Gastrocnemius medialis (tissue), 4 donors: ENCODE measurements around the gene PAPLN. TPM values are rescaled to one million over a fixed set of nuclear protein-coding genes. Genes with fewer than 3 reads are reported as not detected.
"Not testable (repeated sequence)": the region's sequence is repeated elsewhere in the genome, so short reads cannot be mapped to it uniquely, and the experiment has no call there.

ENCODE experiments used
- ATAC-seq, 2 donors: fragments of 150-250 bp; one replicate each; pipeline ENCODE4 v1.9.1; 2016
- DNase-seq, 2 donors: peaks; one replicate each; pipeline ENCODE4 v3.0.0-alpha.2; 2019
- H3K27ac ChIP-seq, 4 donors: fragments of 200-600 bp; sonication (generic); 1 replicate in 1 of 4; 2 replicates in 3 of 4; pipeline ENCODE4 v1.5.1; 2016 to 2018; ENCODE audit warnings: mild to moderate bottlenecking in 2 of 4, moderate library complexity in 1 of 4
- H3K27me3 ChIP-seq, 3 donors: fragments of 200-600 bp; sonication (generic) in 2 of 3; 1 replicate in 1 of 3; 2 replicates in 2 of 3; pipeline versions ENCODE4 v1.5.1 to v1.6.0; 2016 to 2019; ENCODE audit warnings: mild to moderate bottlenecking in 1 of 3, moderate library complexity in 1 of 3
- H3K36me3 ChIP-seq, 2 donors: fragments of 200-600 bp; sonication (generic) in 1 of 2; one replicate each; pipeline ENCODE4 v1.5.1; 2017 to 2018
- H3K4me1 ChIP-seq, 2 donors: fragments of 200-600 bp; sonication (generic) in 1 of 2; one replicate each; pipeline ENCODE4 v1.5.1; 2016 to 2017; ENCODE audit warnings: mild to moderate bottlenecking in 2 of 2
- H3K4me3 ChIP-seq, 4 donors: fragments of 200-600 bp; sonication (generic) in 3 of 4; 1 replicate in 1 of 4; 2 replicates in 3 of 4; pipeline ENCODE4 v1.5.1; 2016 to 2019; ENCODE audit warnings: mild to moderate bottlenecking in 2 of 4
- H3K9me3 ChIP-seq, 3 donors: fragments of 200-600 bp; sonication (generic) in 2 of 3; 1 replicate in 1 of 3; 2 replicates in 2 of 3; pipeline ENCODE4 v1.5.1; 2016 to 2019
- CTCF ChIP-seq, 5 experiments: fragments of 450-650 bp in 3 of 5; fragments of 200-600 bp in 2 of 5; sonication (generic) in 2 of 5; IDR thresholded peaks in 4 of 5; conservative IDR thresholded peaks in 1 of 5; 1 replicate in 4 of 5; 2 replicates in 1 of 5; pipeline ENCODE4 v1.5.1; 2016 to 2019; ENCODE audit warnings: antibody characterized with exemption in 5 of 5, mild to moderate bottlenecking in 3 of 5, moderate library complexity in 3 of 5
- POLR2A ChIP-seq, 2 donors: fragments of 450-650 bp; IDR thresholded peaks; one replicate each; pipeline ENCODE4 v1.6.1; 2017; ENCODE audit warnings: antibody characterized with exemption in 2 of 2, mild to moderate bottlenecking in 2 of 2, moderate library complexity in 2 of 2
- in situ Hi-C, 4 donors: fragments of 200-750 bp; cut with MboI; loops; one replicate each; pipeline versions ENCODE4 v1.15.0 to v1.8.0; 2017; ENCODE audit warnings: low sequenced_read_pairs in 4 of 4
- intact Hi-C: fragments of 100-400 bp; cut with DNase I; formaldehyde crosslinking; loops from one replicate; pipeline ENCODE4 v1.15.1; 2023; ENCODE audit warnings: low total_unique reads
- total RNA-seq, 4 donors: library from RNA; depleted of rRNA; stranded (reverse); fragments of >200 nt; gene quantifications; one replicate each; pipeline versions ENCODE4 v1.1.0 to v1.2.3, GENCODE V29; 2016

Gene PAPLN
- total RNA-seq, result 1 to 10 TPM; 1.9 to 5.0 (median 2.5) TPM

- H3K27me3 ChIP-seq, result peaks cover 39 to 53% (median 39%) of the 10 kb centered on the region in 3 donors
Measured at GRCh38 chr14:73237219-73237785, at the start of gene PAPLN. PAPLN (plus strand) TSS chr14:73237506; CDS start chr14:73239779, 2,273 bp downstream.

GRCh38 chr14:73188501-73188911, 48.8 kb upstream of the PAPLN start:
- H3K4me3 ChIP-seq, result no peak overlapping the region
- DNase-seq, result peak in 1 of 2 donors; percentile 56
- in situ Hi-C loops (no loop called here), intact Hi-C loops (no loop called here)
- no peak for TF ChIP-seq CTCF (IDR thresholded peaks at IDR 0.05 in 4 of 5, conservative IDR thresholded peaks at IDR 0.05 in 1 of 5)
- no peak for TF ChIP-seq POLR2A (IDR thresholded peaks at IDR 0.05)
- peaks cover 0 to 29% of the 10 kb centered on the region in 2 donors for H3K36me3 ChIP-seq
- H3K27me3 ChIP-seq, result no peaks in the 10 kb centered on the region
- ATAC-seq, result peak; percentile 80 to 81
- peak overlapping the region; percentile 49 to 76 (median 57) for H3K27ac ChIP-seq
- H3K9me3 ChIP-seq, result no peaks in the 10 kb centered on the region
- H3K4me1 ChIP-seq, result peaks cover 0 to 6% of the 10 kb centered on the region in 2 donors

More at GRCh38 chr14:73237219-73237785, at the start of gene PAPLN:
- H3K27ac ChIP-seq, result no peak within 1 kb of the TSS
- in situ Hi-C loops, result no loop called here
- TF ChIP-seq POLR2A (IDR thresholded peaks at IDR 0.05) (no peak), CTCF (IDR thresholded peaks at IDR 0.05 in 4 of 5, conservative IDR thresholded peaks at IDR 0.05 in 1 of 5) (no peak)
- DNase-seq, result no peak
- no peaks in the 10 kb centered on the region for H3K9me3 ChIP-seq
- no peak for ATAC-seq
- H3K36me3 ChIP-seq, result no peaks in the 10 kb centered on the region
- peak within 1 kb of the TSS; percentile 44 to 55 (median 50) for H3K4me3 ChIP-seq
- intact Hi-C loops, result no loop called here
- H3K4me1 ChIP-seq, result peaks cover 8 to 19% of the 10 kb centered on the region in 2 donors

GRCh38 chr14:73189651-73190050, 47.7 kb upstream of the PAPLN start:
- H3K4me3 ChIP-seq, result no peak overlapping the region
- intact Hi-C loops (no loop called here), in situ Hi-C loops (no loop called here)
- TF ChIP-seq POLR2A (IDR thresholded peaks at IDR 0.05) (no peak), CTCF (IDR thresholded peaks at IDR 0.05 in 4 of 5, conservative IDR thresholded peaks at IDR 0.05 in 1 of 5) (no peak)
- H3K9me3 ChIP-seq, result no peaks in the 10 kb centered on the region
- no peaks in the 10 kb centered on the region for H3K27me3 ChIP-seq
- peak in 1 of 2 donors; percentile 70 for ATAC-seq
- DNase-seq, result peak in 1 of 2 donors; percentile 27
- H3K36me3 ChIP-seq, result peaks cover 0 to 40% of the 10 kb centered on the region in 2 donors
- peaks cover 0 to 6% of the 10 kb centered on the region in 2 donors for H3K4me1 ChIP-seq
- peak overlapping the region in 2 of 4 donors; percentile 49 to 76 for H3K27ac ChIP-seq

GRCh38 chr14:73191441-73191840, 45.9 kb upstream of the PAPLN start:
- Histone ChIP-seq H3K27ac (no peak overlapping the region), H3K27me3 (no peaks in the 10 kb centered on the region), H3K9me3 (no peaks in the 10 kb centered on the region), H3K4me3 (no peak overlapping the region), H3K4me1 (peaks cover 0 to 6% of the 10 kb centered on the region in 2 donors), H3K36me3 (peaks cover 0 to 51% of the 10 kb centered on the region in 2 donors)
- DNase-seq, result no peak
- in situ Hi-C loops, result no loop called here
- TF ChIP-seq CTCF (IDR thresholded peaks at IDR 0.05 in 4 of 5, conservative IDR thresholded peaks at IDR 0.05 in 1 of 5), result no peak
- TF ChIP-seq POLR2A (IDR thresholded peaks at IDR 0.05), result no peak
- intact Hi-C loops, result no loop called here
- ATAC-seq, result no peak

- intact Hi-C loops, H3K4me3 ChIP-seq, H3K9me3 ChIP-seq, in situ Hi-C loops, H3K27me3 ChIP-seq, DNase-seq, ATAC-seq, H3K27ac ChIP-seq, H3K4me1 ChIP-seq: not testable (repeated sequence)
- H3K36me3 ChIP-seq, result peaks cover 0 to 49% of the 10 kb centered on the region in 2 donors
Measured at GRCh38 chr14:73194306-73194705, 43.0 kb upstream of the PAPLN start.
